Activated CD4-positive, alpha-beta T cell treated with anti-CD3 and anti-CD28 coated beads for 4 hours (primary cell): Measurements from ENCODE around the gene CCNA2.

Experiments
- DNase-seq, 2 donors: peaks; one replicate each; pipeline ENCODE4 v3.0.0-alpha.2; 2020

The CCNA2 gene

GRCh38 chr4:121823505-121824170, at the start of gene CCNA2:
Gene CCNA2 (minus strand): TSS chr4:121823883. CDS start chr4:121823628, 255 bp downstream.
- peak; percentile 94 to 97 for DNase-seq

- peak; percentile 94 to 98 for DNase-seq
Observed at GRCh38 chr4:121869841-121870822, 46.4 kb upstream of the CCNA2 start, which contains the start of gene BBS7. Gene BBS7 (minus strand): TSS chr4:121870474. CDS start chr4:121870313, 161 bp downstream.

DNA sequence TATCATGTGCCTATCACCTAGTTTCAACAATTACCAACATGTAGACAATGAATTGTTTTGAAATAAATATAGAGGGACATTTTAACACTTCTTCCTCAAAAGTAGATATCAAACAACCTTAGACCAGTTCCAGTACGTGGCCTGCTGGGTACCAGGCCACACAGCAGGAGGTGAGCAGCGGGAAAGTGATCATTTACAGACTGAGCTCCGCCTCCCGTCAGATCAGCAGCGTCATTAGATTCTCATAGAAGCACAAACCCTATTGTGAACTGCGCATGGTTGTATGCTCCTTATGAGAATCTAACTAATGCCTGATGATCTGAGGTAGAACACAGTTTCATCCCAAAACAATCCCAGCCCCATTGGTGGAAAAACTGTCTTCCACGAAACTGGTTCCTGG, 40.1 kb upstream of the CCNA2 start:
- DNase-seq, result no peak

DNA sequence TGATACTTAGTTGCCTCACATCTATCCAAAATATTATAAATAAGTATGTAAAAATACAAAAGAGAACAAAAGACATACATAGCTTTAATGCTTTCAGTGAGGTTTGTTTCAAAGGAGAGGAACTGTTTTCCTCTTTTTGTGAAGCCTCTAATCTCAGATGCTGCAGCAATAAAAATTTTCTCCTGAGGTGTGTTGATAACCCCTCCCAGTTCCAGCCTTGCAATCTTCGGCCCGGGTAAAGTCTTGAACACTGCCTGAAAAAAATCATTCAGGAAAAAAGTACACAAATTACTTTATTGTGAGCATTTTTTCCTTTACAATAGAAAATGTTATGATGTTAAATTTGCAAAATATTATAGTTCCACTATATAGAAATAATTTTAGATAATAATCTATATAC, 37.7 kb upstream of the CCNA2 start:
- DNase-seq, result no peak

- DNase-seq, result no peak
Observed at GRCh38 chr4:121860121-121860520, 36.4 kb upstream of the CCNA2 start.

DNA sequence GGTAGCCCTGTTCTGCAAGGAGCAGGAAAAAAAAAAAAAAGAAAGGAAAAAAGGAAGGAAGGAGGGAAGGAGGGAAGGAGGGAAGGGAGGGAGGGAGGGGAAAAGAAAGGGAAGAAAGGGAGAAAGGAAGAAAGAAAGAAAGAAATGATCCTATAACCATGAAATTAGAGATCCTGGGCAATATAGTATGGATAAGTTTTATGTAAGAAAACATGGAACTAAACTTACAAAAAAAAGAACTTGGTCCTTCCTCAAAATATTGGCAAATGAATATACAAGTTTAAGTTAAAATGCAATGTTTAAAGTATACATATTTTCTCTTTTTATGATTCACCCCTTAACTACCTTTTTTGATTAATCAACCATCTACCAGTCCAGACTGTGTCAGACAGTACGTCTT, 27.7 kb upstream of the CCNA2 start:
- DNase-seq, result no peak

DNA sequence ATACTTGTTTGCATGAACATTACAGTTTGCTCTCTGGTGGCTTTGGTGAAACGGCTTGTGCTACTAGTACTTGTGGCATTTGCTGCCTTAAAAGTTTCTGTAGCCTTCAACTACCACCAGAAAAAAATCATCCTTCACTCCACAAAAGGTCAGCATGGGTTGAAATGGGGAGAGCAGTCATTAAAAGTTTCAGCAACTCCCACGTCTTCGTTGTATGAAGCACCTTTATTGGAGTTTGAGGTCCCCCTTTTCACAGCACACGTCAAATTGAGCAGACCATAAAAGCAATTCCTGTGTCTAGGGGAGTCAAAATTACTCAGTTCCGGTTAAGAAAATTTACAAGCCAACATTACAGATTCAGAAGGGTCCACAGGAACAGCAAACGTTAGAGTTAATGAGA, 23.0 kb upstream of the CCNA2 start:
- DNase-seq, result no peak

DNA sequence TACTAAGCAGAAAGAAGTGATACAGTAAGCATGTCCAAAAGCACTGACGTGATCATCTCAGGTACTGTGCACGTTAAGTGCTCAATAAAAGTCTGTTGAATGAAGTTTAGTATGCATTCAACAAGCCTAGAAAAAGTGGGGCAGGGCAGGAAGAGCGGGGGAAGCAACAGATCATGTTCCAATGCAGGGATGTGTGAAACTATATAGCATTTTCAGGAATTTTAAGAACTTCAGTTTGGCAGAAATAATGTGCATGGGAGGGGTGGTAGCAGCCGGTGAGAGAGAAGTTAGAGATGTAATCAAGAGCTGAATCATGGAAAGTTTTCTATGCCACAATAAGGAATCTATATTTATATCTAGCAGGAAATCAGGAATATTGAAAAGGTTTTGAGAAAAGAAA, 19.2 kb upstream of the CCNA2 start:
- DNase-seq, result no peak

DNA sequence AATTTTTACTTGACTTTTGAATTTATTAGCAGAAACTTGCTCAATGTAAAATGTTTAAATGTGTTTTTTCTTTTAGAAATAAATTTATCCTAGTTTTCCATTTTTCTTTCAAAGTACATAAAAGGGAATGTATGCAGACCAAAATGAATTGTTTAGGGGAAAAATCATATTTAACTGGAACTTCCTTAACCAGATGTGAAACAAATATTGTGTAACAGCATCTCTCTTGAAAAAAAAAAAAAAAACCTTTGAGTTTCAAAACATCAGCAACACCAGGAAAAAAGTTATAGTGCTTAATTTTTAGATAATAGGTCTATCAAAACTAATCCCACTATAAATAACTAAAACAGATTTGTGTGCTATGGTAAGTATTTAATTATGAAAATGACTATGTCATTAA, 14.5 kb upstream of the CCNA2 start:
- no peak for DNase-seq

- DNase-seq, result no peak
Observed at GRCh38 chr4:121829511-121829910, 5.8 kb upstream of the CCNA2 start.

DNA sequence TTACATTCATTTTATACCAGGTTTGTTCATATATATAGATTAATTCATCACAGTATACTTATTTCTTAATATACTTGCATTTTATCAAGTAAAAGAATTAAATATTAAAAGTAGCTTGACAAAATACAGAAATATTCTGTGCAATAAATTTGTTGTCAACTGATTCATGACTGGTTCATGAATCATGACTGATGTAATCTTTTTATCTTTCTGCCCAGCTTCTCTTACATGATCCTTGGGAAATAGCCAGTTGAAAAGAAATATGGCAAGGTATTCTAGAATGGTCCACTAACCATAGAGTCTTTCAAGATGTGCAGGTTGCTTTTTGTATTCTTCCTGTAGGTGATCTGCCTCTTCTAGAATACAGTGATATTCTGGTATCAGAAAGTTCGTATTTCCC, 4.2 kb upstream of the CCNA2 start:
- no peak for DNase-seq

- no peak for DNase-seq
Observed at GRCh38 chr4:121824950-121825349, 1.3 kb upstream of the CCNA2 start.

- no peak for DNase-seq
Observed at GRCh38 chr4:121824171-121824527, 466 bp upstream of the CCNA2 start.

DNA sequence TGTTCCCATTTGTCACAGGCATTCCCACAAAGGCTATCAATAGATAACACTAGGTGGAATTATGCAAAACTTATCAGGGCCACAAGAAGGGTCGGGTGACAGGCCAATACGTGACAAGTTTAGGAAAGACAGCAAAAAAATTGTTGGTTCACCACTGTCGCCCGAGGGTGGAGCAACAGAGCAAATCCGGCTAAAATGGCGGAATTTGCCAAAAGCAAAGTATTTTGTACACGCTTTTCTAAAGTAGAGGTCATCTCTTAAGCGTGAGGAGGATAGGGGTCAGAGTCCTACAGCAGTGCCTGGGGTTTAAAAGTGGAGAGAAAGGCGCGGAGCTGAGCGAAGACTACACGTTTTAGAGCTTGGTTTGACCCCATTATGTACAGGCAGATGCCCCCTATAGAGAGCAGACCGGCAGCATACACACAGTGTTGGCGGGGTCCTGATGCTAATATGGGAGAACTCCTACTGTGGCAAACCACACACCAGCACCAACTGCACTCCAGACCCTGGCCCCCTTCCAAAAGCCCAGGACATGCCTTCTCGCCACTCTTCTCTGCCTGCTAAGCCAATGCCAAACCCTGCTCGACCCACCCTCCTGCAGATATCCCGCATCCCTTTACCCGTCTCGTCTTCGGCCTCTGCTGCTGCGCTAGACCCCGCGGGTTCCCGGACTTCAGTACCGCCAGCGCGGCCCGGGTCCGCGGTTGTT, 733 bp downstream of the CCNA2 start:
- DNase-seq, result no peak

DNA sequence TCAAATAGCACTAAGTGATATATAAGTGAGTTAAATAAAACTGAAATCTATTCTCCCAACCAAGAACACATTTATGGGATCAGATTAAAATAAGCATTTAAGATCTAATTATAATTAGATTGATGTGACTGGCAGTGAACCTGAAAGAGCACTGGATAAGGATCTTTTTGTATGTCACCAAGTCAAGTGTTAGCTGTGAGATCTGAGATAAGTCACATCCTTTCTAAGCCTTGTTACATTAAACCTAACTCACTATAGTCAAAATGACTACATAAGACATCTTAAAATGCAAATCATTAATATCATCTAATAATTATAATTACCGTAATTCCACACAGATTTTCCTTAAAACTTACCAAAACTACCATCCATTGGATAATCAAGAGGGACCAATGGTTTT, 1.6 kb downstream of the CCNA2 start:
- no peak for DNase-seq

DNA sequence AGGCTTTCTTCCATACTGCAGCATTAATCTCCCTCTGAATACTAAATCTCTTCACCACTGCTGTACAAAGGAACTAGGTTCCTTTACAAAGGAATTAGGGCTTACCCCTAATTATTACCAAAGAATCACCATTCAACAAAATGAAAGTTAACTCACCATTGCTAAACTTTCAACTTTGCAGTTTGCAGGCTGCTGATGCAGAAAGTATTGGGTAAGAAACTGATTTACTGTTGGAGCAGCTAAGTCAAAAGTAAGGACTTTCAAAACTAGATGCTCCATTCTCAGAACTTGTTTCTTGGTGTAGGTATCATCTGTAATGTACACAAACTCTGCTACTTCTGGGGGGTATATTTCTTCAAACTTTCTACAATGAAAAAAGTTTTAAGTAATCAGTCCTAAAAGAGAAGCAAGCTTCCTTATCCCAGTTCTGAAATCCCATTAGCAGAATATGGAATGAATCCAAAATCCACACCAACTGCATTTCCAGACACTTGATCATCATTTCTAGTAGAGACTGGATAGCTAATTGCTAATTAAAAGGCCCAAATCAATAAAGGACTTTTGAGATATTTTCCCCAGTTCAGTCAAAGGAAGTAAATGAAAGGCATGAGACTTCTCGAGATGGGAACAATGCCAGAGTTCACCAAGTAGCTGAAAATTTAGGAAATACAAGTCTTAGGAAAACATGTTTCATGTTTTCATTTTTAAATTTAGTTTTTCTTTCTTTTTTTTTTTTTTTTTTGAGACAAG, 4.3 kb downstream of the CCNA2 start:
- DNase-seq, result no peak

GRCh38 chr4:121818215-121818614, 5.5 kb downstream of the CCNA2 start:
- no peak for DNase-seq

DNA sequence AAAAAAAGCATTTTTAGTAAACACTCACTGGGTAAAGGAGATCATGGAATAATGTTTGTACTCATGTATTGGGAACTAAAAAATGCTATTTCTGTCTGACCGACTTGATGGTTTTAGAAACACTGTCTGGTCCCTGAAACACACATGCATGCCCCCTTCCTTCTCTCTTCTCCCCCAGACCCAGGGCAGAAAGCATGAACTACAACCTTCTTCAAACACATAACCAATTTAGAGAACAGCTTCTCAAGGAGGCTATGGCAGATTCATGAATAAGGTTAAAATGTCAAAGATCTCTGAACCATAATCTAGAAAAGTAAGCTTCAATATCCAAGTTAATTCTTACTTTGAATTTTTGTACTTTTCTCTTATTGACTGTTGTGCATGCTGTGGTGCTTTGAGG, 6.0 kb downstream of the CCNA2 start:
- DNase-seq, result no peak

DNA sequence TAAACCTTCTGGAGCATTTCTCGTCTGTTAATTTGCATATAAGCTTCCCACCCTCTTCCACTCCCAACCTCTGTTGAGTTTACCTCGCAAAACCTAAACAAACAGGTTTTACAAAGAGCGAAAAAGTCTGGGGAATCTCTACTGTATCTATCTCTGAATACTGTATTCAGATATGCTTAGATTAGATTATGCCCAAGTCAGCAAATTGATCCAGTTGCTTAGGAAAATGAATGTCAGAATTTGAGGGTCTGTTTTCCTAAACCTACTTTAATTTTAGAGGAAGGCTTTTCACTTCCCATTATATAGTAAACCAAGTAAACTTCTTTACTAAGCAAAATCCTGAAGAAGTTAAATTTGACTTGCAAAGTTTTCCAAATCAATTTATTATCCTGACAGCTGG, 6.7 kb downstream of the CCNA2 start:
- no peak for DNase-seq

DNA sequence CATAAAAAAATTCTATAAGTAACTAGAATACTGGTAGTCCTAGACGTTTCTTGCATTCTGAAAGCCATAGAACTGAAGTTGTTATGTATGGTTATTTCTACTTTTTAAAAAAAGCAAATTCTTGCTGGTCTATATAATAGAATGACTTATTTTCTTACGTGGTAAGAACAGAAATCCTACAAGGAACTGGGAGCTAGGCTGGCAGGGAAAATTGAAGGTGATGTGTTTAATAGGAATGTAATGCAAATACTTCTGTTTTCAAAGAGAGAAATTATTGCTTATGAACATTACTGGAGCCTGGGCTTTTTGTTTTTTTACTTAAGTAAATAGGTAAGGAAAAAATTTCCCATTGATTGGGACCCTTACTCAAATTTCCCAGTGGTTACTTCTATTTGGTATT, 8.9 kb downstream of the CCNA2 start:
- DNase-seq, result no peak

GRCh38 chr4:121811122-121811521, 12.6 kb downstream of the CCNA2 start:
- no peak for DNase-seq

- DNase-seq, result no peak
Observed at GRCh38 chr4:121806411-121806810, 17.3 kb downstream of the CCNA2 start.

GRCh38 chr4:121801715-121802075, 22.0 kb downstream of the CCNA2 start:
- DNase-seq, result no peak
